Measurements from ENCODE around the gene MGAT5B.
"Not testable (repeated sequence)": the region's sequence is repeated elsewhere in the genome, so short reads cannot be mapped to it uniquely, and the experiment has no call there.

The MGAT5B gene

GRCh38 chr17:76868176-76868668, at the start of gene MGAT5B:
MGAT5B (plus strand) TSS chr17:76868404; CDS start chr17:76869030, 626 bp downstream.
- DNase-seq: no peak

DNA sequence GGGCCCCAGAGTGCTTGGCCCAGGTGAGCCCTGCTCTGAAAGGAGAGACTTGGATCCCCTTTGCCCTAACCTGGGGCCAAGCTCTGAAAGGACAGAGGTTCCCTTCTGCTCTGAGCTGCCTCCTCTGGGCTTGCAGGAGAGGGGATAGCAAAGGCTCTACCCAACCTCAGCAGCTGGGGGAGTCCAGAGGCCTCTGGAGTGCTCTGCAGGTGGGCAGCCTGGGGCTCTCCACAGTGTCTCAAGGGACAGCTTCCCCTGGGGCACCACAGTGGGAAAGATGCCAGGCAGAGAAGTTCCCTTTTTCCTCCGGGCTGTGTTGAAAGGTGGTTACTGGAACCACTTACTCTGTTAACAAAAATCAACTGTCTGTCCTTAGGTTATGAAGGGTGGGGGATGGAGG, 48.2 kb upstream of the MGAT5B start:
- DNase-seq: peak; percentile 69

- peak; percentile 96 for DNase-seq
These were observed 47.6 kb upstream of the MGAT5B start for GRCh38 chr17:76820561-76820960.

- no peak for DNase-seq
These were observed 45.9 kb upstream of the MGAT5B start for GRCh38 chr17:76822184-76822778.

GRCh38 chr17:76824093-76824492, 44.1 kb upstream of the MGAT5B start:
- no peak for DNase-seq

DNA sequence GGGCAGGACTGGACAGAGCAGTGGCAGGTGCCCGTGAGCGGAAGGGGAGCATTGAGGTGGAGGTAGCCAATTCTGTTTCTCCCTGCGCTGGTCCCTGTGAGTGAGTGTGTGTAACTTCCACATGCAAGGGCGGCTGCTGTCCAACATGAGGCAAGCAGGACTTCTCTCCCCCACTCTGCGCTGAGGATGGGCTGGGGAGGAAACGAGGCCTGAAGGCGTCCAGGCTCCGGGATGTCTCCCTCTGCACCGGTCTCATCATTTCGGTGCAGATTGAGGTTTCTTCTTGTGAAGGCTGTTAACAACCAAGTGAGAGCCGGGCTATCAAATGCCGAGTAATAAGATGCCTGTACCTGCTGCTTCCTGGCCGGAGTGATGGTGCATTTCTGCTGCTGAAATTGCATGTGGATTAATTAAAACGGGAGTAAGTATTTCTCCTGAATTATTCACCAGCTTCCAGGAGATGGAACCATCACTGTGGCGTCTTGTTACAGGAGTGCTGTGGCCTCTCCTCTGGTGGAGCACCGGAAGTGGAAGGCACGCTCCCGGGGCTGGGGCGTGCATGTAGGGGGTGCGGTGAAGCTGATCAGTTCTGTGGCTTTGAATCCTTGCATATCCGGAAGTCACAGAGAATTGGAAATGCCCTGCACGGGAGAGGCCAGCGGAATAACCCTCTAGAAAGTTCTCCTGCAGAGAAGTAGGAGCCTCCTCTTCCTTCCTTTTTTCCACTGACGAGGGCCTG, 41.7 kb upstream of the MGAT5B start:
- no peak for DNase-seq

DNA sequence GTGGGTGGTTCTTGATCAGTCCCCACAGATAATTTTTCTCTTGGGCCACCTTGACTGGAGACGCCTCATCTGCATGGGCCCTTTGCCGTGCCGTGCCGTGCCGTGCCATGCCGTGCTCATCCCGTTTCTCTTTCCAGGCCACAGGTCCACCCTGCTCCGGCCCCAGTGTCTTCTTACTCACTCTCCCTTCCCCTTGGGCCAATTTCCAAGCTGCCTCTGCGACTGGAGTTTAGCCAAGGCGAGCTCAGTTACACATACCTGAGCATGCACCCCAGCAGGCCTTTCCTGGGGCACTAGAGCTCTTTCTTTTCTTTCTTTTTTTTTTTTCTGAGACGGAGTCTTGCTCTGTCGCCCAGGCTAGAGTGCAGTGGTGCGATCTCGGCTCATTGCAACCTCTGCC, 40.5 kb upstream of the MGAT5B start:
- no peak for DNase-seq

DNA sequence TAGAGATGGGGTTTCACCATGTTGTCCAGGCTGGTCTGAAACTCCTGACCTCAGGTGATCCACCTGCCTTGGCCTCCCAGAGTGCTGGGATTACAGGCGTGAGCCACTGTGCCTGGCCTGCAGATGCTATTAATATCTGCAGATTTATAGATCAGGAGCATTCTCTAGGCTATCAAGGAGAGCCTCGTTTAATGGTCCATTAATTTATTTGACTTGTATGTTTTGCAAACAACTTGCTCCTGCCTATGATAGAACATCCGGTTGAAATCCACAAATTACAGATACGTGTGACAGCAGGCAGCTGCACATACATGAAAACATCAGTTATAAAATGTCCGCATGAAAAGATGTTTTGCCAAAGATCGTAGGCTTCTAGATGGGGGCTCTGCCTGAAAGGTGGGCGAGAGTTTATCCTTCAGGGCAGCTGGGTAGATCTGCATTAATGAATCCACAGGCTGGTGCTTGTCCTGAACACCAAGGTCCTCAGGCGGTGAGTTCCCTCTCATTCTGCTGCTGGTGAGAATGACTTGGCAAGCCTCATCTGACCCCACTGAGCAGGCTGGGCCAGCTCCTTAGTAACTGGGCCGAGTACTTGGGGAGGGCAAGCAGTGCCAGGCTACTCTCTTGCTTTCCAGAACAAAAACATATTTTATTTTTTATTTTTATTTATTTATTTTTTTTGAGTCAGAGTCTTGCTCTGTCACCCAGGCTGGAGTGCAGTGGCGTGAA, 37.1 kb upstream of the MGAT5B start:
- DNase-seq: no peak

- no peak for DNase-seq
These were observed 35.1 kb upstream of the MGAT5B start for GRCh38 chr17:76833034-76833644.

GRCh38 chr17:76833747-76834146, 34.5 kb upstream of the MGAT5B start:
- no peak for DNase-seq

GRCh38 chr17:76834870-76835269, 33.3 kb upstream of the MGAT5B start:
- no peak for DNase-seq

GRCh38 chr17:76840443-76840767, 27.8 kb upstream of the MGAT5B start:
- DNase-seq: no peak

DNA sequence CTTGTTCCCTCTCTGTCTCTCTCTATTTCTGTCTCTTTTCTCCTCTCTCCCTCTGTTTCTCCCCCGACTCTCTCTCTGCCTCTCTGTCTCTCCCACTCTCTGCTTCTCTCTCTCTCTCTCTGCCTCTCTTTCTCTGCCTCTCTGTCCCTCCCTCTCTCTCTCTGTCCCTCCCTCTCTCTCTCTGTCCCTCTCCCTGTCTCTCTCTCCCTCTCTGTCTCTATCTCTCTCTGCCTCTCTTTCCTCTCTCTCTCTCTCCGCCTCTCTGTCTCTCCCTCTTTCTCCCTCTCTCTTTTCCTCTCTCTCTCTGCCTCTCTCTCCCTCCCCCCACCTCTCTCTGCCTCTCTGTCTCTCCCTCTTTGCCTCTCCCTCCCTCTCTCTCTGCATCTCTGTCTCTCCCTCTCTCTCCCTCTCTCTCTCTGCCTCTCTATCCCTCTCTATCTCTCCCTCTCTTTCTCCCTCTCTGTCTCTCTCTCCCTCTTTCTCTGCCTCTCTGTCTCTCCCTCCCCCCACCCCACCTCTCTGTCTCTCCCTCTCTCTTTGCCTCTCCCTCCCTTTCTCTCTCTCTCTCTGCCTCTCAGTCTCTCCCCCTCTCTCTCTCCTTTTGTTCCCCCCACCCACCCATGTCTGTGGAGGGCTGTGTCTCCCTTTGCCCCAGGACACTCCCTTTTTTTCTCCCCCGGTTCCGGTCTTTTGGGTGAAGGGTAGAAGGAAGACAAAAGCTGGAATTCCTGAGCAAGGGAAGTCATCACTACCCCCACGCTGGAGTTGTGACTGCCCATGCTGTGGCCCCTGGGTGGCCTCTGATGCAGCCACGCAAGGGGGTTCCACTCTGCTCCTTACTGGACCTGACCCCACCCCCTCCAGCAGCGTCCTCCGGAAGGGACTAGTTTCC, 27.1 kb upstream of the MGAT5B start:
- DNase-seq: no peak

DNA sequence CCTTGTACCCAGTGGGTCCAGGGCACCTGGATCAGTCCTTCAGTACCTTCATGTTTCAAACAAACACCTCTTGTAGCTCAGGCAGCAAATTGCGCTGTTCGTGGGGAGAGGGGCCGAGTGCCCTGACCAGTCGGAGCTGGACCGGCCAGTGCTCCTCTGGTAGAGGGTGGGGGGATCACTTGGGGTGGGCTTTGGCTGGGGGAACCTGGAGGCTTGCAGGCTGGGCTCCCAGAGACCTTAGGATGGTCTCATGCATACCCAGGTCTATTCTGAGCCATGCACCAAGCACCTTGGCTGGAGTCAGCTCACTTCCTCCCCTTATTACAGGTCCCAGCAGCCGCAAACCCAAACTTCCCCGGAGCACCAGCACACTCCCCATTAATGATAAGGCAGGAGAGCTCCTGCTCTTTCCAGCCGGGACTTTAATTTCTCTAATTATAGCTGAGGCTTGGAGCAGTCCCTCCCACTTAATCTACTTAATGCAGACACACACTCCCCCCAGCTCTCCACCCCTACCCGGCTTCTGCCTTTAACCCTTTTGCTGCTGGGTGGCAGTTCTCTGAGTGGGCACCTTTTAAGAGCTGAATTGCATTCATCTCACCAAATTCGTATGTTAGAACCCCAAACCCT, 26.3 kb upstream of the MGAT5B start:
- DNase-seq: peak; percentile 80

DNA sequence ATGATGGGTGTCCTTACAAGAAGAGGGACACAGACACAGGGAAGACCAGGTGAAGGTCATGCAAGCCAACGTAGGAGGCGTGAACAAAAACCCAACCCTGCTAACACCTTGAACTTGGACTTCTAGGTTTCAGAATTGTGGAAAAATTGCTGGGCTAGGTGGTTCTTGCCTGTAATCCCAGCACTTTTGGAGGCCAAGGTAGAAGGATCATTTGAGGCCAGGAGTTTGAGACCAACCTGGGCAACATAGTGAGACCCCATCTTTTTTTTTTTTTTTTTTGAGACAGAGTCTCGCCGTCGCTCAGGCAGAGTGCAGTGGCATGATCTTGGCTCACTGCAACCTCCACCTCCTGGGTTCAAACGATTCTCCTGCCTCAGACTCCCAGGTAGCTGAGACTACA, 25.1 kb upstream of the MGAT5B start:
- not testable (repeated sequence) for DNase-seq

- DNase-seq: no peak
These were observed 24.3 kb upstream of the MGAT5B start for GRCh38 chr17:76843703-76844484.

- DNase-seq: no peak
These were observed 23.7 kb upstream of the MGAT5B start for GRCh38 chr17:76844485-76844829.

- no peak for DNase-seq
These were observed 23.4 kb upstream of the MGAT5B start for GRCh38 chr17:76844846-76845245.

- DNase-seq: no peak
These were observed 22.6 kb upstream of the MGAT5B start for GRCh38 chr17:76845541-76846017.

GRCh38 chr17:76847031-76847430, 21.2 kb upstream of the MGAT5B start:
- DNase-seq: no peak

GRCh38 chr17:76848670-76849069, 19.5 kb upstream of the MGAT5B start:
- no peak for DNase-seq

All from NCI-H524 treated with DMSO at 0.1 percent for 48 hours (cell line).